Gastrocnemius medialis (tissue), 4 donors: ENCODE measurements around the gene TEKT5. TPM values are rescaled to one million over a fixed set of nuclear protein-coding genes. Genes with fewer than 3 reads are reported as not detected.

Source experiments
- ATAC-seq, 2 donors: fragments of 150-250 bp; one replicate each; pipeline ENCODE4 v1.9.1; 2016
- DNase-seq, 2 donors: peaks; one replicate each; pipeline ENCODE4 v3.0.0-alpha.2; 2019
- H3K27ac ChIP-seq, 4 donors: fragments of 200-600 bp; sonication (generic); 1 replicate in 1 of 4; 2 replicates in 3 of 4; pipeline ENCODE4 v1.5.1; 2016 to 2018; ENCODE audit warnings: mild to moderate bottlenecking in 2 of 4, moderate library complexity in 1 of 4
- H3K27me3 ChIP-seq, 3 donors: fragments of 200-600 bp; sonication (generic) in 2 of 3; 1 replicate in 1 of 3; 2 replicates in 2 of 3; pipeline versions ENCODE4 v1.5.1 to v1.6.0; 2016 to 2019; ENCODE audit warnings: mild to moderate bottlenecking in 1 of 3, moderate library complexity in 1 of 3
- H3K36me3 ChIP-seq, 2 donors: fragments of 200-600 bp; sonication (generic) in 1 of 2; one replicate each; pipeline ENCODE4 v1.5.1; 2017 to 2018
- H3K4me1 ChIP-seq, 2 donors: fragments of 200-600 bp; sonication (generic) in 1 of 2; one replicate each; pipeline ENCODE4 v1.5.1; 2016 to 2017; ENCODE audit warnings: mild to moderate bottlenecking in 2 of 2
- H3K4me3 ChIP-seq, 4 donors: fragments of 200-600 bp; sonication (generic) in 3 of 4; 1 replicate in 1 of 4; 2 replicates in 3 of 4; pipeline ENCODE4 v1.5.1; 2016 to 2019; ENCODE audit warnings: mild to moderate bottlenecking in 2 of 4
- H3K9me3 ChIP-seq, 3 donors: fragments of 200-600 bp; sonication (generic) in 2 of 3; 1 replicate in 1 of 3; 2 replicates in 2 of 3; pipeline ENCODE4 v1.5.1; 2016 to 2019
- POLR2A ChIP-seq, 2 donors: fragments of 450-650 bp; IDR thresholded peaks; one replicate each; pipeline ENCODE4 v1.6.1; 2017; ENCODE audit warnings: antibody characterized with exemption in 2 of 2, mild to moderate bottlenecking in 2 of 2, moderate library complexity in 2 of 2
- in situ Hi-C, 4 donors: fragments of 200-750 bp; cut with MboI; loops; one replicate each; pipeline versions ENCODE4 v1.15.0 to v1.8.0; 2017; ENCODE audit warnings: low sequenced_read_pairs in 4 of 4
- intact Hi-C: fragments of 100-400 bp; cut with DNase I; formaldehyde crosslinking; loops from one replicate; pipeline ENCODE4 v1.15.1; 2023; ENCODE audit warnings: low total_unique reads
- total RNA-seq, 4 donors: library from RNA; depleted of rRNA; stranded (reverse); fragments of >200 nt; gene quantifications; one replicate each; pipeline versions ENCODE4 v1.1.0 to v1.2.3, GENCODE V29; 2016
- TF ChIP-seq, protein P1 (sequence below), 5 experiments: fragments of 450-650 bp in 3 of 5; fragments of 200-600 bp in 2 of 5; sonication (generic) in 2 of 5; IDR thresholded peaks in 4 of 5; conservative IDR thresholded peaks in 1 of 5; 1 replicate in 4 of 5; 2 replicates in 1 of 5; pipeline ENCODE4 v1.5.1; 2016 to 2019; ENCODE audit warnings: antibody characterized with exemption in 5 of 5, mild to moderate bottlenecking in 3 of 5, moderate library complexity in 3 of 5

The TEKT5 gene
- total RNA-seq, 4 donors from 2014 or later: not detected

GRCh38 chr16:10597187-10597601 is 97.5 kb downstream of the TEKT5 start:
- TF ChIP-seq, protein P1, sequence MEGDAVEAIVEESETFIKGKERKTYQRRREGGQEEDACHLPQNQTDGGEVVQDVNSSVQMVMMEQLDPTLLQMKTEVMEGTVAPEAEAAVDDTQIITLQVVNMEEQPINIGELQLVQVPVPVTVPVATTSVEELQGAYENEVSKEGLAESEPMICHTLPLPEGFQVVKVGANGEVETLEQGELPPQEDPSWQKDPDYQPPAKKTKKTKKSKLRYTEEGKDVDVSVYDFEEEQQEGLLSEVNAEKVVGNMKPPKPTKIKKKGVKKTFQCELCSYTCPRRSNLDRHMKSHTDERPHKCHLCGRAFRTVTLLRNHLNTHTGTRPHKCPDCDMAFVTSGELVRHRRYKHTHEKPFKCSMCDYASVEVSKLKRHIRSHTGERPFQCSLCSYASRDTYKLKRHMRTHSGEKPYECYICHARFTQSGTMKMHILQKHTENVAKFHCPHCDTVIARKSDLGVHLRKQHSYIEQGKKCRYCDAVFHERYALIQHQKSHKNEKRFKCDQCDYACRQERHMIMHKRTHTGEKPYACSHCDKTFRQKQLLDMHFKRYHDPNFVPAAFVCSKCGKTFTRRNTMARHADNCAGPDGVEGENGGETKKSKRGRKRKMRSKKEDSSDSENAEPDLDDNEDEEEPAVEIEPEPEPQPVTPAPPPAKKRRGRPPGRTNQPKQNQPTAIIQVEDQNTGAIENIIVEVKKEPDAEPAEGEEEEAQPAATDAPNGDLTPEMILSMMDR (IDR thresholded peaks at IDR 0.05 in 4 of 5, conservative IDR thresholded peaks at IDR 0.05 in 1 of 5): no peak
- no peak for TF ChIP-seq POLR2A (IDR thresholded peaks at IDR 0.05)
- Histone ChIP-seq H3K27me3 (no peaks in the 10 kb centered on the region), H3K27ac (no peak overlapping the region), H3K9me3 (no peaks in the 10 kb centered on the region), H3K36me3 (no peaks in the 10 kb centered on the region), H3K4me1 (no peaks in the 10 kb centered on the region), H3K4me3 (no peak overlapping the region)
- ATAC-seq (no peak), DNase-seq (no peak)
- intact Hi-C loops: no loop called here
- in situ Hi-C loops: no loop called here

- ATAC-seq: no peak
- DNase-seq: no peak
- H3K27ac ChIP-seq: no peak overlapping the region
- H3K36me3 ChIP-seq: no peaks in the 10 kb centered on the region
- TF ChIP-seq, protein P1 (IDR thresholded peaks at IDR 0.05 in 4 of 5, conservative IDR thresholded peaks at IDR 0.05 in 1 of 5): no peak
- TF ChIP-seq POLR2A (IDR thresholded peaks at IDR 0.05): no peak
- intact Hi-C loops: no loop called here
- no peaks in the 10 kb centered on the region for H3K27me3 ChIP-seq
- H3K9me3 ChIP-seq: no peaks in the 10 kb centered on the region
- no peak overlapping the region for H3K4me3 ChIP-seq
- H3K4me1 ChIP-seq: no peaks in the 10 kb centered on the region
- in situ Hi-C loops: no loop called here
These were observed 100.3 kb downstream of the TEKT5 start for GRCh38 chr16:10594312-10594950.

GRCh38 chr16:10592611-10593010 is 102.1 kb downstream of the TEKT5 start:
- no peaks in the 10 kb centered on the region for H3K27me3 ChIP-seq
- TF ChIP-seq, protein P1 (IDR thresholded peaks at IDR 0.05 in 4 of 5, conservative IDR thresholded peaks at IDR 0.05 in 1 of 5): no peak
- TF ChIP-seq POLR2A (IDR thresholded peaks at IDR 0.05): no peak
- H3K4me1 ChIP-seq: no peaks in the 10 kb centered on the region
- no peak for ATAC-seq
- no peaks in the 10 kb centered on the region for H3K36me3 ChIP-seq
- in situ Hi-C loops (no loop called here), intact Hi-C loops (no loop called here)
- no peak for DNase-seq
- H3K27ac ChIP-seq: no peak overlapping the region
- no peak overlapping the region for H3K4me3 ChIP-seq
- no peaks in the 10 kb centered on the region for H3K9me3 ChIP-seq

GRCh38 chr16:10590342-10590741 is 104.4 kb downstream of the TEKT5 start:
- in situ Hi-C loops: no loop called here
- DNase-seq: no peak

More at GRCh38 chr16:10590342-10590741, 104.4 kb downstream of the TEKT5 start:
- no peaks in the 10 kb centered on the region for H3K9me3 ChIP-seq
- intact Hi-C loops: no loop called here
- H3K4me3 ChIP-seq: no peak overlapping the region
- ATAC-seq: no peak
- no peaks in the 10 kb centered on the region for H3K27me3 ChIP-seq
- no peaks in the 10 kb centered on the region for H3K4me1 ChIP-seq
- no peak overlapping the region for H3K27ac ChIP-seq
- H3K36me3 ChIP-seq: no peaks in the 10 kb centered on the region
- no peak for TF ChIP-seq POLR2A (IDR thresholded peaks at IDR 0.05)
- TF ChIP-seq, protein P1 (IDR thresholded peaks at IDR 0.05 in 4 of 5, conservative IDR thresholded peaks at IDR 0.05 in 1 of 5): no peak
